Measurements from ENCODE around the gene UBE2E3.
"Not testable (repeated sequence)": the region's sequence is repeated elsewhere in the genome, so short reads cannot be mapped to it uniquely, and the experiment has no call there.

The UBE2E3 gene

GRCh38 chr2:180980106-180980942, at the start of gene UBE2E3:
Gene UBE2E3, plus strand, starts transcription at chr2:180980605. Its CDS starts 1,438 bp downstream, at chr2:180982043.
- peak; percentile 68 for DNase-seq

- DNase-seq, result no peak
Observed at GRCh38 chr2:180931841-180932240, 48.6 kb upstream of the UBE2E3 start.

DNA sequence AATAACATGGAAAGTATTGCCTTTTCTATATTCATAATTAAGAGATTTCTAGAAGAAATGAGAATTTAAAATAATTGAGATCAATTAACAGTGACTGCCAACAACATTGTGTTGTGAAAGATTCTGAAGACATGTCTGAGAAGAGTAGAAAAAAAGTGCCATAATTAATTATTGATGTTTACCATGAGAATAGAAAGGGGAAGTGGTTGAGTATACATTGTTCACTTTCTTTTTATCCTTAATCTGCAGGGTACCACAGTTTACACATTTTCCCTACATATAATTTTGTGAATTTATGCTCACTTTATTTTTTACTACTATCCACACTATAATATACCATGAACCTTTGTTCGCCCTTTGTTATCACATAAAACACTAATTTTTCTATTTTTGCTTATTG, 47.1 kb upstream of the UBE2E3 start:
- no peak for DNase-seq

DNA sequence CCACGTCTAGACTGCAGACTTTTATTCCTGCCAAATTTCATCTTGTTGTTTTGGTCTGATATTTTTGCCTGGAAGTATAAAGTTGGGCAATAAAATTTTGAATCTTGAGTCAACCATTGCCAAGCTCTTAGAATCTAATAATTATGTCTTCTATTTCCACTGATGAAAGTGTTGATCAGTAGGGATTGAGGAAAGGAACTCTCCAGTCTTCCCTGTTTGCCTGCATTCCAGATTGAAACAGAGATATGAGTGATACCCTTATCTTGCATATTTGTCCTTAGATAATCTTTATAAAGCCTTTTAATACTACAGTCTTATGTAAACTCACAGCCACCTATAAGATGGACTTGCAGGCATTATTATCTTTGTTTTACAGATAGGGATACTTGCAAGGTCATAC, 45.5 kb upstream of the UBE2E3 start:
- no peak for DNase-seq

GRCh38 chr2:180937480-180937879, 42.9 kb upstream of the UBE2E3 start:
- not testable (repeated sequence) for DNase-seq

DNA sequence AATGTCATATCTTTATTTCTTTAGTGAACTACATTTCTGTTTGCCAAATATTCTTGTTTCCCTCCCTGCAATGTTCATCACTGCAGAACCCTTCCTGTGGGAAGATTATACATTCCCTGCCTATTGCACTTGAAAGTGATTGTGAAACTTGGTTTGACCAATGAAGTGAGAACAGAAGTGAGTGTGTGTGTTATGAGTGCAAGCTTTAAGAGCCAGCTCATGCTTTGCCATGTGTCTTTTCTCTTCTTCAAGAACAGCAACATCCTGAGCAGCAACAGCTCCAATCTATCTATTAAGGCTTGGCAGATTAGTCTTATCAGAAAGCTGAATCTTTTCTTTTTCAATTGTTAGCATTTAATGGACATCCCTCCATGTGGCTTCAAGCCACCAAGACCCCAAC, 42.0 kb upstream of the UBE2E3 start:
- no peak for DNase-seq

DNA sequence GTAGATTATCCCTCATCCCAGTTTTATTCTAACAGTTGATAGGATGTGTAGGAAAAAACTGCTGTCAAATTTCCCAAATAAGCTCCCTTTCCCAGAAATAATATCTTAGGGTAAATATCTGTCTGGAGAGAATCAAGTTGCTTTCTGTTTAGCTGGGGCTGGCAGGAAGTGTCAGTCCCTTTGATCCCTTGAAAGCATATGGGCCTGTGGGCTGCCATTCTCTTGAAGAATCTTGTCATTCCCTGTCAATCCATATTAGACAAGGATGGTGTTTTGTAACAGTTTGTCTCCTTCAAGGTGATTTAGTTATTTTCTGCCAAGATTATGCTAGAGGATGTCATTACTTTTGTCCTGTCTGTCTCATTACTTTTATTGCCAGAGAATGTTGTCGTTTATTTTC, 37.1 kb upstream of the UBE2E3 start:
- no peak for DNase-seq

DNA sequence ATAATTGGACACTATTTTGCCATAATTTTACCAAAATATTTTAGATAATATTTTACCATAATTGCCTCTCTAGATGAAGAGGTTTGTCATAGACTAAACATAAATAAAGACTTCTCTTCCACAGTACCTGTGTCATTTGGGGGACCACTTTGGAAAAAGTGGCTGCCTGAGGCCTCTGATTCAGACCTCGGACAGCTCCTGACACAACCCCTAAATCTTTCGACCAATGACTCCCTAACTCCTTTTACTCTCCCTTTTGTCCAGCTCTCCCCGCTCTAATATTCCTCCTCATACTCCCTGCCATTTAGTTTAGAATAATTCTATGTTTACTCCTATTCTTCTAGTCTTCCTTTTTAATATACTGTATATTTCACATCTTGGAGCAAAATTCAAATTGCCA, 36.0 kb upstream of the UBE2E3 start:
- no peak for DNase-seq

DNA sequence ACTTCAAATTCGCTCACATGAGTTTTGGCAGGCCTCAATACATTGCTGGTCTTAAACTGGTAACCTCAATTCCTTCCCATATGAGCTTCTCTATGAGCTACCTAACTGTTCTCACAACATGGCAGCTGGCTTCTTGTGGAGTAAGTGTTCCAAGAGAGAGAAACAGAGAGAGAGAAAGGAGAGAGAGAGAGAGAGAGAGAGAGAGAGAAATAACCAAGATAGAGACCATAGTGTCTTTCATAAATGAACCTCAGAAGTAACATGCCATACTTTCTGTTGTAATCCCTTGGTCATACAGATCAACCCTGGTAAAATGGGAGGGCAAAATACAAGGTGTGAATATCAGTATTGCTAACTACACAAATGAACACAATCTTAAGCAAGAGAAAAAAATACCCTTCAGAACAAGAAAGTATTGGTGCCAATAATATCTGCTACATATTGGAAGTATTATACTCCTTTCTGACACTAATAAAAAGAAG, 33.2 kb upstream of the UBE2E3 start:
- DNase-seq, result no peak

DNA sequence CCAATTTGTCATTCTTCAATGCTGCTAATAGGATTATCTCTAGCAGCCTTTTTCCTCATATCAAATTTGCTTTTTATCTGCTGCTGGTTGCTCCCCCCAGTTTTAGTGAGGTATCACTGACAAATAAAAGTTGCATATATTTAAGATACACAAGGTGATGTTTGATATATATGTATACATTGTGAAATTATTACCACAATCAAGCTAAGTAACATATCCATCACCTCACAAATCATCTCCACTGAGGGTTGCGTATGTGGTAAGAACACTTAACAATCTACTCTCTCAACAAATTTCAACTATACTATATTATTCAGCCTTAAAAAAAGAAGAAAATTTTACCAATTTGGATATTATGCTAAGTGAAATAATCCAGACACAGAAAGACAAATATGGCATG, 30.5 kb upstream of the UBE2E3 start:
- no peak for DNase-seq

- no peak for DNase-seq
Observed at GRCh38 chr2:180952082-180952481, 28.3 kb upstream of the UBE2E3 start.

DNA sequence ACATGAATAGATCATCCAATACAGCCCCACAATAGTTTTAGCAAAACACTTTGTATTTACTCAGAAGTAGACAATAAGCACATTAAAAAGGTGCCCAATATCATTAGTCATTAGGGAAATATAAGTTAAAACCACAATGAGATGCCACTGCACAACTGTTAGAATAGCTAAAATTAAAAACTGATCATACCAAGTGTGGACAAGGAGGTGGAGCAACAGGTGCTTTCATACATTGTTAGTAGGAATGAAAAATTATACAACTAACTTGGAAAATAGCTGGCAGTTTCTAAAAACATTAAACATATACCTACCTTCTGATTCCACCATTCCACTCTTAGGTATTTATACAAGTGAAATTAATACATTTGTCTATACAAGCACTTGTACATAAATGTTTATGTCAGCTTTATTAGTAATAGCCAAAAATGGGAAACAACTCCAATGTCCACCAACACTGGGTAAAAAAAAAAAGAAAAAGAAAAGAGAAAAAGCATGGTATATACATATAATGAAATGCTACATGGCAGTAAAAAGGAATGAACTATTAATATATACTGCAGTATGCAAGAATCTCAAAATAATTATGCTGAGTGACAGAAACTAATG, 27.6 kb upstream of the UBE2E3 start:
- no peak for DNase-seq

DNA sequence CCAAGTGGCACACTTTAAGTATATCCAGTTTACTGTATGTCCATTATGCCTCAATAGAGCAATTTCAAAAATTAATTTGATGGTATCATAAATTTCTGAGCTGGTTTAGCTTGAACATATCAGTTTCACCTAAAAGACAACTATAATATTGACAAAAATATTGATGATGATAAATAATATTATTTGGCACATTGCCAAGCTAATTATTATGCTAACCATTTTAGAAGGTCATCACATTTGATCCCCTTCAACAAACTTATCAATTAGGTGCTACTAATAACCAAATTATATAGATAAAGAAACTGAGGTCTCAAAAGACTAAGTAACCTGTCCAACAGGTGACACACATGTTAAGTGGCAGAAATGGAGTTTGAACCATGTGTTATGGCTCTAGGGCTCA, 26.9 kb upstream of the UBE2E3 start:
- DNase-seq, result no peak

- DNase-seq, result no peak
Observed at GRCh38 chr2:180955101-180955500, 25.3 kb upstream of the UBE2E3 start.

DNA sequence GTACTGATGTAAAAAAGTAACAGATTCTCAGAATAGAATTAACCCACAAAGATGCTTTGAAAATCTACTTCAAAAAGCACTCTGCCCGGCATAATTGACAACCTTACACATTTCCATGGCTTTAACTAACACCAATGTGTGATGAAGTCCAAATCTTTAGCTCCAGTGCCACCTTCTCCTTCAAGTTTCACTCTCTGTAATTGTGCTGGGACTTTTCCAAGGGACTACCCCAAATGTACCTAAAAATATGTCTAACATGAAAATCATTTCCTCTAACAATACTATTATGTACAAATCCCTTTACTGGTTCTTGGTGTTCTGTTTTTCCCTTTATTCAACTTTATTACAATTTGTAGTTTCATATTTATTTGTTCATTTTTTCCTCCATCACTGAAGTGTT, 20.6 kb upstream of the UBE2E3 start:
- DNase-seq, result no peak

GRCh38 chr2:180960982-180961381, 19.4 kb upstream of the UBE2E3 start:
- no peak for DNase-seq

DNA sequence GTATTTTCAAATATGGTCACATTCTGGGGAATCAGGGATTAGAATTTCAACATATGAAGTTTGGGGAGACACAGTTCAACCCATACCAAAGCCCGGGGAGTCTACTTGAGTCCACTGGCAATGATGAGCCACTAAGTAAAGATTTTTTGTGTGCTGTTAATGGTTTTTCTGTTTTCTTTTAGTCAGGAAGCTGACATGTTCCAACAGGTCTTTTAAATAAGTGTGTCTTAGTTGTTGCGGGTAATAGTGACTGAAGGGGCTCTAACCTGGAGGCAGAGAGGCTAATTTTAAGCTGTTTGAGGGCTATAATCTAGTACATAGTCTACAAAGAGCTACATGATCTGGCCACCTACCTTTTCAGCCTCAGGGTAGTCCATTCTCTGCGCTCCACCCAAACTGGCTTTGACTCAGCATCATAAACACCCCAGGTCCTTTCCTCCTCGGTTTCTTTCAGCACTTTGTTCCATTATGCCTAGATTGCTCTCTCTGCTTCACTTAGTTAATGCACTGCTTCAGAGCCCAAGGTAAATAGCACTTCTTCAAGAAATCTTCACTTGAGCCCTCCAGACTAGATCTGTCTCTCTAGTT, 17.6 kb upstream of the UBE2E3 start:
- DNase-seq, result no peak

- no peak for DNase-seq
Observed at GRCh38 chr2:180966378-180966777, 14.0 kb upstream of the UBE2E3 start.

DNA sequence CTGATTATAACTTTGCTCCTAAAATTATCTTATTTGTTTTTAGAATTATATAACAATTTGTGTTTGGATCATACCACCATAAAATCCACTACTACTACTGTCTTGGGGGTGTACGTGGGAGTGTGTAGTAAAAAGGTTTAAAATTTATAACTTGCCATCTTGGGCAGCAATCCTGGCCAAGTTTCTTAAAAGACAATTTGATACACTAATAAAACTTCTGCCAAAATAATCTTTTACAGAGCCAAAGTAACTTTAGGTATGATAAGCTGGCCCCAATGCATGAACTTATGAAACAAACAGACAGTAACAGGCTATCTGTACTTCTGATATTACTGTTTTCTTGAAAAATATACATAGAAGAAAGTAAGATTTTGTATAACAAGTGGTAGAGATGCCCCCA, 11.3 kb upstream of the UBE2E3 start:
- no peak for DNase-seq

- no peak for DNase-seq
Observed at GRCh38 chr2:180970016-180970415, 10.4 kb upstream of the UBE2E3 start.

GRCh38 chr2:180971811-180972210, 8.6 kb upstream of the UBE2E3 start:
- no peak for DNase-seq

DNA sequence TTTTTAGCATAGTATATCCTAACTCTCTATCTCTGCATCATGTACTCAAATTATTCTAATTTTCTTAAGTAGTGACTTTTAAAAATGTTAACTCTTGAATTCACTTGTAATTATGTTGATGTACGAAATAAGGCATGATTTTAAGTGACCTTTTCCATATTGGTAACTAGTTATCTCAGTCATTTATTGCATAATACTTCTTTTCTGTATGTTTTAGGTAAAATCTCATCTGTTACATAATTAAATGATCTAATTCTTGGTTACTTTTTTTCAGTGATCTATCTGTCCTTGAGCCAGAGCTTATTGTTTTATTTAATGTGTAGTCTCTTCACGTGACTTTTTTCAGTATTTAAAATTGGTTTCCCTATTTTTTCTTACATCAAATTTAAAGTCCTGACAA, 4.8 kb upstream of the UBE2E3 start:
- DNase-seq, result no peak

GRCh38 chr2:180978903-180979748, 1.3 kb upstream of the UBE2E3 start:
- DNase-seq, result no peak

All from NCI-H526 treated with DMSO at 0.1 percent for 48 hours (cell line).